Measurements from ENCODE around the gene SUPT3H.

The SUPT3H gene

DNA sequence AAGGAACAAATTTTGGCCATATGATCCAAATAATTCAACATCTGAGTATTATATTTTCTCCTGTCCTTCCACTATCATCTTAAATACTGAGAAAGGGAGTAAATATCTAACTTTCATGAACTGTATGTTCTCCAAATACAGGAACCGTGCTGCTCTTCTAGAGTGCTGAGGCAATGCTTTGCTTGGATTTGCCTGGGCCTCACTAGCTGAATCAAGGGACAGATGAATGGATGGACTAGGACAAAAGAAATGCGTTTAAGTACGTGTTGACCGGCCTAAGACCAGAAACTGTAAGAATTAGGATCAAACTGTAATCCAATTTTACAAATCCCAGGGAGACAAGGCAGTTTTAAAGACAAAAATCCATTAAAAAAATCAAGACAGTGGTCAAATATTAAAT, 412.0 kb downstream of the SUPT3H start:
- DNase-seq (ENCODE audit: extremely low read depth, low read depth), result no peak
- no peak overlapping the region for H3K4me3 ChIP-seq (replicated peaks; ENCODE audit: low read depth, low read length)
- TF ChIP-seq, protein P1, sequence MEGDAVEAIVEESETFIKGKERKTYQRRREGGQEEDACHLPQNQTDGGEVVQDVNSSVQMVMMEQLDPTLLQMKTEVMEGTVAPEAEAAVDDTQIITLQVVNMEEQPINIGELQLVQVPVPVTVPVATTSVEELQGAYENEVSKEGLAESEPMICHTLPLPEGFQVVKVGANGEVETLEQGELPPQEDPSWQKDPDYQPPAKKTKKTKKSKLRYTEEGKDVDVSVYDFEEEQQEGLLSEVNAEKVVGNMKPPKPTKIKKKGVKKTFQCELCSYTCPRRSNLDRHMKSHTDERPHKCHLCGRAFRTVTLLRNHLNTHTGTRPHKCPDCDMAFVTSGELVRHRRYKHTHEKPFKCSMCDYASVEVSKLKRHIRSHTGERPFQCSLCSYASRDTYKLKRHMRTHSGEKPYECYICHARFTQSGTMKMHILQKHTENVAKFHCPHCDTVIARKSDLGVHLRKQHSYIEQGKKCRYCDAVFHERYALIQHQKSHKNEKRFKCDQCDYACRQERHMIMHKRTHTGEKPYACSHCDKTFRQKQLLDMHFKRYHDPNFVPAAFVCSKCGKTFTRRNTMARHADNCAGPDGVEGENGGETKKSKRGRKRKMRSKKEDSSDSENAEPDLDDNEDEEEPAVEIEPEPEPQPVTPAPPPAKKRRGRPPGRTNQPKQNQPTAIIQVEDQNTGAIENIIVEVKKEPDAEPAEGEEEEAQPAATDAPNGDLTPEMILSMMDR (IDR thresholded peaks at IDR 0.05; ENCODE audit: low read depth, low read length, missing control alignments), result no peak

DNA sequence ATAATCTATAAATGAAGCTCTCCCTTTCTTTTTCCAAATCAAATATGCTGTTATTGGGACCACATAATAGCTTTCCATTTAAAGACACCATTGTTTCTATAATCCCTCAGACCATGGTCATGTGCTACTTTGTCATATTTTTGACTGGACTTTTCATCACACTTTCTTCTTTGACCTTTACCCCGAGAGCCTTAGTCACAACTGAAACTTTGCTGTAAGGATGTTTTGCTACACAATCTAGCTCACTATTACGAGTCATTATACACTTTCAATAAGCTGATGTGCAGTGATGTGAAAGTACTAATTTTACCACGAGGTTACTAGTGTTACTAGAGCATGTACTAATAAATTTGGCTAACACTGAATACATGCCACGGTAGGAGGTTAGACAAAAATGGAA, 416.8 kb downstream of the SUPT3H start:
- no peak overlapping the region for H3K4me3 ChIP-seq (replicated peaks; ENCODE audit: low read depth, low read length)
- TF ChIP-seq, protein P1 (IDR thresholded peaks at IDR 0.05; ENCODE audit: low read depth, low read length, missing control alignments), result no peak
- no peak for DNase-seq (ENCODE audit: extremely low read depth, low read depth)

DNA sequence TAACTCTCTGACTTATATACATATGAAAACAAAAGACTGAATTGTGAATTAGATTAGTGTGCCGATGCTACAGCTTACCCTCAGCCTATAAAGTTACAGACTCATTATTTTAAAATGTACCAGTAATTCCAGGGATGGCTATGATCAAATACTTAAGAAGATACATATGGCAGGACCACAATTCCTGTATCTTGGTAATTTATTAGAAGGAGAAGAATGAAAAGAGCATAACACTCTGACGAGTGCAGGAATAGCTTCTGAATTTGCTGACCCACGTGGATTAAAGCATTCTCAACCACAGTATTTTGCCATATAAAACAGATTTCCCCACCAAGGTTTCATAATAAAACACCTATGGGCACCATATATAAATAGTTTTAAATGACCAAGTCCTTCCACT, 418.1 kb downstream of the SUPT3H start:
- TF ChIP-seq, protein P1 (IDR thresholded peaks at IDR 0.05; ENCODE audit: low read depth, low read length, missing control alignments), result no peak
- H3K4me3 ChIP-seq (replicated peaks; ENCODE audit: low read depth, low read length), result no peak overlapping the region
- no peak for DNase-seq (ENCODE audit: extremely low read depth, low read depth)

DNA sequence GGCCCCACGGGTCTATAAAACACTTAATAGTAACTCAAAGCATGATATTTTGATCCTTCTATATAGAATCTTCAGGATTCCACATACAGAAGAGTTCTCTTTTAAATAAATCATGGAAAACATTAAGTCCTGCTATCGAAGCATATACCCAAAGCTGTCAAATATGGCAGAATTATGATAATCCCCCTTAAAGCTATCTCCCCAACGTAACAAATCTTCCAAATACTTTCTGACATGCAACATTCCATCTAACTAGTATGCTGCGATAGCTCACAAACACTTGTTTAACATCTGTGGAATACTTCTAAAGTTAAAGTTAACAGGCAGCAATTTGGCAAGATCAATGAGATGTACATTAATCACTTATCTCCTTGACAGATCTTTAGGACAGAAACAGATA, 420.6 kb downstream of the SUPT3H start:
- no peak overlapping the region for H3K4me3 ChIP-seq (replicated peaks; ENCODE audit: low read depth, low read length)
- TF ChIP-seq, protein P1 (IDR thresholded peaks at IDR 0.05; ENCODE audit: low read depth, low read length, missing control alignments), result no peak
- DNase-seq (ENCODE audit: extremely low read depth, low read depth), result no peak

DNA sequence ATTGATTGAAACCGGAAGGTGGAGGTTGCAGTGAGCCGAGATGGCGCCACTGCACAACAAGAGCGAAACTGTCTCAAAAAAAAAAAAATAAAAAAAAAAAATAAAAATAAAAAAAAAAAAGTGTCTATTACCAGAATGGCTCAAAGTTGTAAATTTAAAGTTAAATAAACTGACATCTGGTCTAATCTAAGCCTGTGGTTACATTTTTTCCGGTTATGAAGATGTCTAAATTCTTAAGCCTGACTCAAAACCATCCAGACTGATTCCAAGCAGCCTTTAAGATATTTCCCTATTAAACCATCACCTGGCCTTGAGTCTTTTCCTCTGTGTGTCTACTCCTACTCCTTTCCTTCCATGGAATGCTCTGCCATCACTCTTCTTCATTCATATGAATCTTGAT, 421.3 kb downstream of the SUPT3H start:
- DNase-seq (ENCODE audit: extremely low read depth, low read depth), result no peak
- H3K4me3 ChIP-seq (replicated peaks; ENCODE audit: low read depth, low read length), result no peak overlapping the region
- TF ChIP-seq, protein P1 (IDR thresholded peaks at IDR 0.05; ENCODE audit: low read depth, low read length, missing control alignments), result no peak

DNA sequence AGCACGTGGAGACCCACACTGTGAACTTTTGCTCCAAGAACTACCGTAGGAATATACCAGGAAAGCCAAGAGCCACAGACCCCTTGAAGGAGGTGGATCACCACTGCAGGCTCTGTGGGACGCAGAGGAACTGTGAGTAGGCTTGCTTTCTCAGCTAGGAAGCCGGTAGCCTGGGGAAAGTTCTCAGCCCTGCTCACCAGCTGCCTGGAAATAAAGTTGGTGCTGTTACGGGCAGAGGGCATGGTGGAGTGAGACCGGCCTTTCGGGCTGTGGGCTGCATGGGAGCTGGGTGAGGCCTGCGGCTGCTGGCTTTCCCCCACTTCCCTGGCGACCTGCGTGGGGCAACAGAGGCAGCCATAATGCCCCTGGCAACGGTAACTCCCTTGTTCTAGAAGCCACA, 422.6 kb downstream of the SUPT3H start:
- DNase-seq (ENCODE audit: extremely low read depth, low read depth), result no peak
- H3K4me3 ChIP-seq (replicated peaks; ENCODE audit: low read depth, low read length), result no peak overlapping the region
- TF ChIP-seq, protein P1 (IDR thresholded peaks at IDR 0.05; ENCODE audit: low read depth, low read length, missing control alignments), result no peak

DNA sequence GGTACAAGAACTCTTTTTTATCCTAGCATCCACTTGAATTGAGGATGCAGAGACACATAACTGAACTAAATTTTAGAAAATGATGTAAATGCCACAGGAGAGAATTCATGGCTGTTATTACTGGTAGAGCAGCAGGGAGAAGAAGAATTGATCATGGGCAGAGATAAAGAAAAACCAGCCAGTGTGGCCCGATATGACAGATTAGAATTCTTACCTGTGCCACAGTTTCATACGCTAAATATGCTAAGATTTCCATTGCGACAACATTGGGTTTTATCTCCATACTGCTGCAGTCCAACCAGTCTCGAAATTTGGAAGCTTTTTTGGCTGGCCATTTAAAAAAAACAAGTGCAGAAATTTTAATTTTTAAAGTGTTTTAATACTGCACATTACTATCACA, 423.5 kb downstream of the SUPT3H start:
- no peak overlapping the region for H3K4me3 ChIP-seq (replicated peaks; ENCODE audit: low read depth, low read length)
- TF ChIP-seq, protein P1 (IDR thresholded peaks at IDR 0.05; ENCODE audit: low read depth, low read length, missing control alignments), result no peak
- DNase-seq (ENCODE audit: extremely low read depth, low read depth), result no peak
